ENCODE results near the gene GPR137. TPM values are rescaled to one million over a fixed set of nuclear protein-coding genes. Genes with fewer than 3 reads are reported as not detected.

Gene GPR137
- total and polyA plus RNA-seq, 9 of the 15 experiments (the other 6 are each of a cell fraction or from before 2014, with no cell fraction given): 0.32 to 26.7 (median 10.7) TPM

GRCh38 chr11:64284048-64284961, 1.3 kb upstream of the GPR137 start, which contains the start of gene BAD (continued):
- TF ChIP-seq TBP (optimal IDR thresholded peaks at IDR 0.05; ENCODE audit: low read depth, low read length) (peak; percentile 23), POLR2AphosphoS2 (IDR thresholded peaks at IDR 0.05; ENCODE audit: low read length) (0 out of 2 replicates have a peak, but pooled peaks have one; percentile 5), HNRNPL (IDR thresholded peaks at IDR 0.05; ENCODE audit: low read depth, low read length) (no peak), TAF15 (IDR thresholded peaks at IDR 0.05; ENCODE audit: low read depth, low read length) (no peak), HDAC2 (IDR thresholded peaks at IDR 0.05) (0 out of 2 replicates have a peak, but pooled peaks have one; percentile 41), HNRNPLL (IDR thresholded peaks at IDR 0.05; ENCODE audit: low read depth, low read length, poor library complexity, severe bottlenecking) (peak; percentile 13), MXI1 (IDR thresholded peaks at IDR 0.05; ENCODE audit: low read depth, low read length) (peak; percentile 92), ZNF23 (CRISPR knock-in tag; IDR thresholded peaks at IDR 0.05) (no peak), BCOR (IDR thresholded peaks at IDR 0.05) (no peak), ZNF561 (CRISPR knock-in tag; conservative IDR thresholded peaks at IDR 0.05) (no peak)
- TF ChIP-seq, protein P1, sequence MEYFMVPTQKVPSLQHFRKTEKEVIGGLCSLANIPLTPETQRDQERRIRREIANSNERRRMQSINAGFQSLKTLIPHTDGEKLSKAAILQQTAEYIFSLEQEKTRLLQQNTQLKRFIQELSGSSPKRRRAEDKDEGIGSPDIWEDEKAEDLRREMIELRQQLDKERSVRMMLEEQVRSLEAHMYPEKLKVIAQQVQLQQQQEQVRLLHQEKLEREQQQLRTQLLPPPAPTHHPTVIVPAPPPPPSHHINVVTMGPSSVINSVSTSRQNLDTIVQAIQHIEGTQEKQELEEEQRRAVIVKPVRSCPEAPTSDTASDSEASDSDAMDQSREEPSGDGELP (CRISPR knock-in tag; IDR thresholded peaks at IDR 0.05; ENCODE audit: borderline replicate concordance): peak; percentile 48
- TF ChIP-seq, protein P2, sequence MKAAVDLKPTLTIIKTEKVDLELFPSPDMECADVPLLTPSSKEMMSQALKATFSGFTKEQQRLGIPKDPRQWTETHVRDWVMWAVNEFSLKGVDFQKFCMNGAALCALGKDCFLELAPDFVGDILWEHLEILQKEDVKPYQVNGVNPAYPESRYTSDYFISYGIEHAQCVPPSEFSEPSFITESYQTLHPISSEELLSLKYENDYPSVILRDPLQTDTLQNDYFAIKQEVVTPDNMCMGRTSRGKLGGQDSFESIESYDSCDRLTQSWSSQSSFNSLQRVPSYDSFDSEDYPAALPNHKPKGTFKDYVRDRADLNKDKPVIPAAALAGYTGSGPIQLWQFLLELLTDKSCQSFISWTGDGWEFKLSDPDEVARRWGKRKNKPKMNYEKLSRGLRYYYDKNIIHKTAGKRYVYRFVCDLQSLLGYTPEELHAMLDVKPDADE (conservative IDR thresholded peaks at IDR 0.05; ENCODE audit: control insufficient read depth, low read depth, low read length): no peak; the same call in 1 of the 2 replicates
